HG02571 (cell line): Measurements from ENCODE around the gene ABT1.

Experiments
- ATAC-seq: cut with Tn5 transposase; IDR thresholded peaks from one replicate; pipeline ENCODE4 v1.9.1; 2021; ENCODE audit warnings: mild to moderate bottlenecking, moderate library complexity; ENCODE audit not compliant: unreplicated experiment

Gene ABT1

GRCh38 chr6:26600759-26601158 is 4.0 kb downstream of the ABT1 start:
- ATAC-seq = no peak

- no peak for ATAC-seq
Measured at GRCh38 chr6:26602262-26602661, 5.5 kb downstream of the ABT1 start.

GRCh38 chr6:26604026-26604425 is 7.3 kb downstream of the ABT1 start:
- ATAC-seq = no peak

- no peak for ATAC-seq
Measured at GRCh38 chr6:26604797-26605196, 8.0 kb downstream of the ABT1 start.

GRCh38 chr6:26607434-26608230 is 10.9 kb downstream of the ABT1 start:
- peak; percentile 58 for ATAC-seq

GRCh38 chr6:26609463-26609862 is 12.7 kb downstream of the ABT1 start:
- no peak for ATAC-seq

GRCh38 chr6:26611599-26611998 is 14.8 kb downstream of the ABT1 start:
- no peak for ATAC-seq

GRCh38 chr6:26613201-26613600 is 16.4 kb downstream of the ABT1 start:
- ATAC-seq = no peak

GRCh38 chr6:26613689-26614683 is 17.2 kb downstream of the ABT1 start:
- ATAC-seq = no peak

GRCh38 chr6:26623339-26623859 is 26.6 kb downstream of the ABT1 start:
- ATAC-seq = no peak

GRCh38 chr6:26624557-26624956 is 27.8 kb downstream of the ABT1 start:
- no peak for ATAC-seq

GRCh38 chr6:26627843-26628242 is 31.1 kb downstream of the ABT1 start:
- no peak for ATAC-seq

- ATAC-seq = no peak
Measured at GRCh38 chr6:26629359-26629758, 32.6 kb downstream of the ABT1 start.

- ATAC-seq = no peak
Measured at GRCh38 chr6:26640806-26641205, 44.1 kb downstream of the ABT1 start.

- ATAC-seq = no peak
Measured at GRCh38 chr6:26646074-26646473, 49.3 kb downstream of the ABT1 start.
